ENCODE measurements around the gene OLFML2B. TPM values are rescaled to one million over a fixed set of nuclear protein-coding genes. Genes with fewer than 3 reads are reported as not detected.

The OLFML2B gene
- total RNA-seq, 1 donor from 2014 or later = not detected

DNA sequence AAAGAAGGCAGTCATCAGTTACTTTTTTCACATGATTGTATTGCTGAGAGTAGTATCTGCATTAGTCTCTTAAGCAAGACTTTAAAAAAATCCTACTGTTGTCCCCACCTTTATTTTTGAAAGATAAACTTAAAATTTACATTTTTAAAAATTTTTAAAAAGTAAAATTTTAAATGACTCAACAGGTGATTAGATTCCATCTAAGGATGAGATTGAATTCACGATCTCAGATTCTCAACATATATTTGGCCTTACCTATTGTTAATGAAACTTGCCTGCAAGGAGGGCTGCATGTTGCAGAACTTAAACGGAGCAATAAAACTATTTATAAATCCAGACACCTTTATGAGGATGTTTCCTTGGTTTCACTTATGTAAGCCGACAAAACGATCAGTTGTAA lies 75.2 kb downstream of the OLFML2B start:
- intact Hi-C loops (cut with micrococcal nuclease) = no loop called here

GRCh38 chr1:161946071-161946987 lies 77.3 kb downstream of the OLFML2B start:
- intact Hi-C loops (cut with micrococcal nuclease) = no loop called here

DNA sequence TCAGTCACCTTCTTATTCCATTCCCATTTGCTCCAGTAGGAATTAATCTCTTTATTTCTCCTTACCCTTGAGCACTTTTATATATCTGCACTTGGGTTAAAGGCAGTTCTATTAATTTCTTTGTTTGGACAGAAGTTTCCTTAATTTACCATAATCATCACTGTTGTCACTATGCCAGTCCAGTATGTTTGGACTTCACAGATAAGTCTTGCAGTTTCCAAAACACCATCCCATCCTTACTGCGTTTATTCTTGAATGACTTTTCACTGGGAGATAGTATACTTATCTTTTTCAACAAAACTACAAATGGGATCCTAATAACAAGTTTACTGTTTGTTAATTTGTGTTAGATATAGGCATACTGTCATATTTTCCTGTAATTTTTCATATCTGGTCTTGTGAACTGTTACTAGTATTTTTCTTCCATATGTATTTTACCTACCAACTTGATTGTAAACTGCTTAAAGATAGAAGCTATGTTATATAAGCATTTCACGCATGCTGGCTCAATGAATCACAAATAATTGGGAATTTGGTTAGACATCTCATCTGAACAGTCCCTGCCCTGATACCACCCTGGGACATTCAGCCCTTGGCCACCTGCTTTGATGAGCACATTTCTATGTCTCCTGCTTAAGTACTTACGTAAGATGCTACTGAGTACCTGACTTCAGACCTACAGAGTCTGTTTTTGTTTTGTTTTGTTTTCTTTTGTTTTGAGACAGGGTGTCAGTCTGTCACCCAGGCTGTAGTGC lies 78.2 kb downstream of the OLFML2B start:
- intact Hi-C loops (cut with micrococcal nuclease) = no loop called here

DNA sequence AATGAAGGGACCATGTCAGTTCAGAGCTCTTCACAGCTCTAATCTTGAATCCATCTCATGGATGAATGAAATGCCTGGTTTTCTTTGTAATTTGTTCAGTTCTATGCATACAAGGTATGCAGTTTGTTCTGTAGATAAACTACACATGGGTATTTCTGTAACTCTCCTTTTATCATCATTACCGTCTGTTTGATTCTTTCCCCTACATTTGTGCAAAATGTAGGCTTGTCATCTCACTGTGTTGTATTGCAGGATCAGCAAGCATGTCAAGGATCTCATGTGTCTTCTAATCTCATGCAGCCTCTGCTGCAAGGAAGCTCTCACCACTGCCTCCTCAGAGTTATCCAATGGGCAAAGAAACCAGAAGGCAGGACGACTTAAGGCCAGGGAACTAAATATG lies 79.3 kb downstream of the OLFML2B start:
- intact Hi-C loops (cut with micrococcal nuclease) = no loop called here

- intact Hi-C loops (cut with micrococcal nuclease) = no loop called here
Observed at GRCh38 chr1:161943737-161944136, 79.9 kb downstream of the OLFML2B start.

- intact Hi-C loops (cut with micrococcal nuclease) = no loop called here
Observed at GRCh38 chr1:161941726-161942436, 81.8 kb downstream of the OLFML2B start.

- intact Hi-C loops (cut with micrococcal nuclease) = no loop called here
Observed at GRCh38 chr1:161940866-161941591, 82.6 kb downstream of the OLFML2B start.

GRCh38 chr1:161936786-161937185 lies 86.9 kb downstream of the OLFML2B start:
- intact Hi-C loops (cut with micrococcal nuclease) = no loop called here

- intact Hi-C loops (cut with micrococcal nuclease) = no loop called here
Observed at GRCh38 chr1:161935264-161935663, 88.4 kb downstream of the OLFML2B start.

DNA sequence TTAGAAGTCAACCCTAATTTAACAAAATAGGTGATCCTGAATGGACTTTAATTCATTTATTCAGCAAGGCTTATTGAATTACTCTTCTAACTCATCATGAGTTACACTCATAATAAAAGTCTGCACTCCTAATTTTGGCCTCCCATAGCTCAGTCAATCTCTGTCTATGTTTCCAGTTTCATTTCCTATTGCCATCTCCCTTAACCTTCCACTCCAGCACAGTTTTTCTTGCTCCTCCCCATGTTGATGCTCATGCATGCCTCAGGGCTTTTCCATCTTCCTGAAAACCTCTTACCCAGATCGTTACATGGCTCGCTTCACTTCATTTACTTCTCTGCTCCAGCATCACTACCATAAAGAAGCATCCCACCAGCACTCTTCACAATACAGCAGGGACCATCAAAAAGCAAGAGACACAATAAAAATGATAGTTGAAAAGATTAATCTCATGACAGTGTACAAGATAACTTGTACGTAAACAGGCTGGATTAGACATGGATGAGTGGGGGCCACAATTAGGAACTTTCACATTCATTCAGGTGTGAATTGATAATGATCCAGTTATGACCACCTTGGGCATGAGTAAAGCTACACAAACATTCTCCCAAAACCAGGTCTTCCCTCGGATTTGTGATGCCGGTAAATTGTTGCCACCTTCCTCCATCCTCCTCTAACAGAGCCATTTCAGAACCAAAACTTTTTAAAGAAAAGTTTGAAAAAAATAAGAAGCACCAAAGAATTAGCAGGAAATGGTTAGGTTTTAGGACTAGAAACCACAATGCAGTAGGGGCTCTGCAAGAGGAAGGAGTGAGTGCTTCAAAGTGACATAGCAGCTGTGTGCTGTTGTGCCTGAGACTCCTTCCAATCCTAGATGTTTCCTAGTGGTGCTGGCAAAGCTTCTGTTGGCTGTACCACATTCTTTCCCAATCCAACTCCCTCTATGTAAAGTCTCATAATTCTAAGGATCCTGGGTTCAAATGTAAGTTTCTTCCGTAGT lies 89.8 kb downstream of the OLFML2B start:
- intact Hi-C loops (cut with micrococcal nuclease) = loop anchor here (1.0 kb wide), 1 partner anchor 28 kb away; no protein-coding TSS in a partner anchor

Other genes with a start within 250 kb of the OLFML2B start
- not detected in 2 replicates for gene NOS1AP, start 45.8 kb upstream of the OLFML2B start, total RNA-seq

All from T-helper 2 cell treated with Interferon-gamma antibody and Interleukin-4, amounts not matched to agents 100 ng/mL and 5 ng/mL, for 36 hours (primary cell).